SK-N-SH treated with all-trans-retinoic acid at 6 μM for 48 hours (cell line): ENCODE measurements around the gene MRGPRD.

ENCODE experiments used
- ARNTL ChIP-seq: fragments of 450-650 bp; formaldehyde crosslinking; IDR thresholded peaks from 2 replicates; pipeline ENCODE4 v1.5.0; 2020; ENCODE audit warnings: low read depth, mild to moderate bottlenecking, moderate library complexity, borderline replicate concordance
- CREB5 ChIP-seq: fragments of 250-450 bp; sonication (Bioruptor Pico); IDR thresholded peaks from 2 replicates; pipeline ENCODE4 v1.5.1; 2020; ENCODE audit warnings: low read depth, mild to moderate bottlenecking, moderate library complexity
- CSDC2 ChIP-seq: fragments of 250-450 bp; sonication (Bioruptor Pico); IDR thresholded peaks from 2 replicates; pipeline ENCODE4 v1.5.0; 2020; ENCODE audit warnings: mild to moderate bottlenecking, moderate library complexity
- CSRNP3 ChIP-seq: fragments of 250-450 bp; sonication (Bioruptor Pico); IDR thresholded peaks from 2 replicates; pipeline ENCODE4 v1.5.1; 2021; ENCODE audit warnings: mild to moderate bottlenecking, moderate library complexity
- GLIS3 ChIP-seq: fragments of 250-450 bp; sonication (Bioruptor Pico); IDR thresholded peaks from 2 replicates; pipeline ENCODE4 v1.5.0; 2020; ENCODE audit warnings: mild to moderate bottlenecking, moderate library complexity
- ISL1 ChIP-seq: fragments of 250-450 bp; sonication (Bioruptor Pico); IDR thresholded peaks from 2 replicates; pipeline ENCODE4 v2.1.2; 2022; ENCODE audit warnings: mild to moderate bottlenecking, moderate library complexity
- OSR1 ChIP-seq: fragments of 250-450 bp; sonication (Bioruptor Pico); IDR thresholded peaks from 2 replicates; pipeline ENCODE4 v1.8.0; 2022; ENCODE audit warnings: moderate library complexity, mild to moderate bottlenecking, inconsistent platforms
- POU6F1 ChIP-seq: fragments of 250-450 bp; sonication (Bioruptor Pico); IDR thresholded peaks from 2 replicates; pipeline ENCODE4 v1.8.0; 2021; ENCODE audit warnings: low read depth, mild to moderate bottlenecking, moderate library complexity, borderline replicate concordance
- RARB ChIP-seq: fragments of 250-450 bp; sonication (Bioruptor Pico); IDR thresholded peaks from 2 replicates; pipeline ENCODE4 v1.8.0; 2021; ENCODE audit warnings: mild to moderate bottlenecking, moderate library complexity
- SNAI2 ChIP-seq: fragments of 250-450 bp; sonication (Bioruptor Pico); IDR thresholded peaks from 2 replicates; pipeline ENCODE4 v1.5.0; 2020; ENCODE audit warnings: mild to moderate bottlenecking, moderate library complexity
- TSHZ2 ChIP-seq: fragments of 250-450 bp; sonication (Bioruptor Pico); IDR thresholded peaks from 2 replicates; pipeline ENCODE4 v1.5.0; 2020; ENCODE audit warnings: mild to moderate bottlenecking, moderate library complexity
- ZC3H10 ChIP-seq: fragments of 250-450 bp; sonication (Bioruptor Pico); IDR thresholded peaks from 2 replicates; pipeline ENCODE4 v1.5.1; 2021; ENCODE audit warnings: mild to moderate bottlenecking, moderate library complexity
- ZFP30 ChIP-seq: fragments of 450-650 bp; formaldehyde crosslinking; IDR thresholded peaks from 2 replicates; pipeline ENCODE4 v1.5.0; 2022; ENCODE audit warnings: mild to moderate bottlenecking, moderate library complexity

- no peak for TF ChIP-seq ARNTL (CRISPR knock-in tag)
- no peak for TF ChIP-seq ZC3H10 (CRISPR knock-in tag)
- no peak for TF ChIP-seq CREB5
- no peak for TF ChIP-seq RARB (CRISPR knock-in tag)
- no peak for TF ChIP-seq POU6F1
- no peak for TF ChIP-seq OSR1 (CRISPR knock-in tag)
- no peak for TF ChIP-seq CSRNP3 (CRISPR knock-in tag)
- TF ChIP-seq TSHZ2 = no peak
- no peak for TF ChIP-seq ZFP30 (CRISPR knock-in tag)
- TF ChIP-seq SNAI2 = no peak
- TF ChIP-seq GLIS3 = no peak
- TF ChIP-seq CSDC2 (CRISPR knock-in tag) = no peak
- no peak for TF ChIP-seq ISL1 (CRISPR knock-in tag)
These were observed 37.2 kb upstream of the MRGPRD start for GRCh38 chr11:69017951-69018350.
